ENCODE data around the gene CARD19. TPM values are rescaled to one million over a fixed set of nuclear protein-coding genes. Genes with fewer than 3 reads are reported as not detected.

Gene CARD19
- total and polyA plus RNA-seq, 2 of the 8 experiments (the other 6 are each of a cell fraction or from before 2014, with no cell fraction given) = 21.2 to 112 TPM

GRCh38 chr9:93088656-93089015 lies 7.4 kb upstream of the CARD19 start:
- no peak overlapping the region for H3K18ac ChIP-seq (ENCODE audit: extremely low read depth, low read length)
- no peaks in the 10 kb centered on the region for H3K36me3 ChIP-seq (ENCODE audit: control insufficient read depth in 2 of 4, insufficient read depth in 4 of 4, low read length in 3 of 4)
- DNase-seq (ENCODE audit: low read depth in 1 of 2, low spot score in 2 of 2) (no peak), FAIRE-seq (no peak)
- 0 out of 2 replicates have a peak overlapping the region, but pooled peaks have one; percentile 8 for H4K8ac ChIP-seq (ENCODE audit: extremely low read depth, insufficient read depth, low read length)
- H2BK20ac ChIP-seq (ENCODE audit: low read length) = no peak overlapping the region
- no peak overlapping the region for H3K9ac ChIP-seq (replicated peaks in 1 of 4; ENCODE audit: extremely low read depth in 1 of 4, low read depth in 3 of 4, low read length in 3 of 4)
- no peak overlapping the region for H4K5ac ChIP-seq (ENCODE audit: insufficient read length, low read depth, low read length)
- no peaks in the 10 kb centered on the region for H4K20me1 ChIP-seq (replicated peaks in 1 of 2; ENCODE audit: control insufficient read depth in 1 of 2, insufficient read depth in 2 of 2, low read length in 2 of 2)
- no peaks in the 10 kb centered on the region for H3K27me3 ChIP-seq (replicated peaks in 1 of 4; ENCODE audit: control insufficient read depth in 3 of 4, extremely low read depth in 1 of 4, insufficient read depth in 3 of 4, low read length in 3 of 4)
- no peak overlapping the region for H2BK12ac ChIP-seq (ENCODE audit: low read depth, low read length)
- H3K79me2 ChIP-seq (ENCODE audit: control insufficient read depth in 1 of 2, insufficient read depth in 2 of 2, low read length in 2 of 2) = no peaks in the 10 kb centered on the region
- no peaks in the 10 kb centered on the region for H3K79me1 ChIP-seq (ENCODE audit: low read depth, low read length)
- H3K23me2 ChIP-seq (ENCODE audit: low read depth, low read length) = no peaks in the 10 kb centered on the region
- no peaks in the 10 kb centered on the region; a peak in 1 of 7 replicates for H3K4me1 ChIP-seq (replicated peaks in 1 of 4; ENCODE audit: control insufficient read depth in 3 of 4, insufficient read depth in 4 of 4, low read length in 3 of 4)
- 79% methylated on average over 4 of the region's 4 CpGs; no CpG with 5 or more reads in 1 of the 2 experiments for WGBS, 2 experiments (ENCODE audit: extremely low coverage in 1 of 2, insufficient coverage in 1 of 2, insufficient read length in 1 of 2, insufficient replicate concordance in 2 of 2, low coverage in 1 of 2, low lambda C conversion rate in 2 of 2, missing lambda C conversion rate in 1 of 2)
- H2BK120ac ChIP-seq (replicated peaks; ENCODE audit: low read depth, low read length) = no peak overlapping the region
- no peak overlapping the region for H2BK5ac ChIP-seq (ENCODE audit: low read depth, low read length)
- no peak overlapping the region for H4K91ac ChIP-seq (replicated peaks; ENCODE audit: insufficient read length, low read length)
- no peak overlapping the region for H2AFZ ChIP-seq (ENCODE audit: low read length)
- H3K23ac ChIP-seq (ENCODE audit: insufficient read length) = no peak overlapping the region
- no peak overlapping the region for H2BK15ac ChIP-seq (ENCODE audit: low read length)
- peaks cover 4% of the 10 kb centered on the region in 2 experiments; a peak in 1 of 4 replicates for H3K9me3 ChIP-seq (ENCODE audit: insufficient read depth in 2 of 2, low read depth in 1 of 2, low read length in 1 of 2)
- H3K27ac ChIP-seq (ENCODE audit: low read depth, low read length) = no peak overlapping the region
- POLR2A ChIA-PET (ENCODE audit: partially characterized antibody) = interaction anchor here (1.8 kb wide), 1 partner anchor 10 kb away, joined by 7 read pairs; no protein-coding TSS in a partner anchor
- no peak overlapping the region for H3K4ac ChIP-seq (replicated peaks; ENCODE audit: insufficient read length, low read depth, low read length)
- no peak overlapping the region for H2AK5ac ChIP-seq (ENCODE audit: low read depth, low read length)
- no peak overlapping the region for H3K14ac ChIP-seq (ENCODE audit: insufficient read length)
- CTCF ChIA-PET (ENCODE audit: partially characterized antibody) = interaction anchor here (0.8 to 1.7 kb wide), 3 partner anchors 18 to 85 kb away, joined by 3 to 8 read pairs (median 4); no protein-coding TSS in a partner anchor
- no peak overlapping the region for H3K4me2 ChIP-seq (ENCODE audit: insufficient read depth in 1 of 2, low read depth in 2 of 2, low read length in 2 of 2)
- no peak overlapping the region for H3K4me3 ChIP-seq (ENCODE audit: extremely low read depth in 1 of 4, insufficient read depth in 2 of 4, low read depth in 3 of 4, low read length in 4 of 4)
- H3K56ac ChIP-seq (replicated peaks; ENCODE audit: insufficient read length, low read depth, low read length) = no peak overlapping the region

Measured in H1 (cell line).